IPS-20b (cell line): ENCODE results near the gene COX4I2.
"Not testable (repeated sequence)": the region's sequence is repeated elsewhere in the genome, so short reads cannot be mapped to it uniquely, and the experiment has no call there.

Experiments
- H3K27ac ChIP-seq: one replicate; pipeline ENCODE4 v1.5.1; 2013; ENCODE audit warnings: low read length
- H3K27me3 ChIP-seq: 2 replicates; pipeline ENCODE4 v1.6.1; 2013; ENCODE audit warnings: mild to moderate bottlenecking, low read length, inconsistent platforms; ENCODE audit not compliant: insufficient read depth
- H3K36me3 ChIP-seq: 2 replicates; pipeline ENCODE4 v1.6.1; 2013; ENCODE audit warnings: low read depth, mild to moderate bottlenecking, inconsistent platforms, low read length, moderate library complexity; ENCODE audit not compliant: insufficient read depth
- H3K4me1 ChIP-seq: 2 replicates; pipeline ENCODE4 v1.6.1; 2013; ENCODE audit warnings: mild to moderate bottlenecking, control low read depth, inconsistent platforms, low read length, moderate library complexity; ENCODE audit not compliant: insufficient read depth
- H3K4me3 ChIP-seq: 2 replicates; pipeline ENCODE4 v1.5.1; 2013; ENCODE audit warnings: mild to moderate bottlenecking, low read length, inconsistent platforms
- H3K9ac ChIP-seq: 2 replicates; pipeline ENCODE4 v1.6.1; 2013; ENCODE audit warnings: low read depth, mild to moderate bottlenecking, inconsistent platforms, low read length, moderate library complexity
- H3K9me3 ChIP-seq: 2 replicates; pipeline ENCODE4 v1.6.1; 2013; ENCODE audit warnings: mild to moderate bottlenecking, low read depth, low read length, inconsistent platforms; ENCODE audit not compliant: insufficient read depth

The COX4I2 gene

DNA sequence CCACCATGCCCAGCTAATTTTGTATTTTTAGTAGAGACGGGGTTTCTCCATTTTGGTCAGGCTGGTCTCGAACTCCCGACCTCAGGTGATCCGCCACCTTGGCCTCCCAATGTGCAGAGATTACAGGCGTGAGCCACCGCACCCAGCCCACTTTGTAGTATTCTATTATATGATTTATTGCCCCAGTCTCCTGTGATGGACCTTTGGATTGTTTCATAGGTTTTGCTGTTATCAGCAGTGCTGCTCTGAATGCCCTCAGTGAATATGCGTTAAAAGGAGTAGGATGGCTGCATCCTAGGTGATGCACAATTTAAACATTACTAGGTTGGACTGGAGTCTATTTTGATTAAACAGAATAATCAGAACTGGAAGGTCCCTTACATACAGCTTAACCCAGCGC lies 22.3 kb upstream of the COX4I2 start:
- no peak overlapping the region for H3K9ac ChIP-seq
- no peak overlapping the region for H3K4me3 ChIP-seq
- H3K4me1 ChIP-seq = no peaks in the 10 kb centered on the region
- no peaks in the 10 kb centered on the region for H3K36me3 ChIP-seq
- H3K27ac ChIP-seq = no peak overlapping the region
- H3K9me3 ChIP-seq = no peaks in the 10 kb centered on the region
- H3K27me3 ChIP-seq = no peaks in the 10 kb centered on the region

DNA sequence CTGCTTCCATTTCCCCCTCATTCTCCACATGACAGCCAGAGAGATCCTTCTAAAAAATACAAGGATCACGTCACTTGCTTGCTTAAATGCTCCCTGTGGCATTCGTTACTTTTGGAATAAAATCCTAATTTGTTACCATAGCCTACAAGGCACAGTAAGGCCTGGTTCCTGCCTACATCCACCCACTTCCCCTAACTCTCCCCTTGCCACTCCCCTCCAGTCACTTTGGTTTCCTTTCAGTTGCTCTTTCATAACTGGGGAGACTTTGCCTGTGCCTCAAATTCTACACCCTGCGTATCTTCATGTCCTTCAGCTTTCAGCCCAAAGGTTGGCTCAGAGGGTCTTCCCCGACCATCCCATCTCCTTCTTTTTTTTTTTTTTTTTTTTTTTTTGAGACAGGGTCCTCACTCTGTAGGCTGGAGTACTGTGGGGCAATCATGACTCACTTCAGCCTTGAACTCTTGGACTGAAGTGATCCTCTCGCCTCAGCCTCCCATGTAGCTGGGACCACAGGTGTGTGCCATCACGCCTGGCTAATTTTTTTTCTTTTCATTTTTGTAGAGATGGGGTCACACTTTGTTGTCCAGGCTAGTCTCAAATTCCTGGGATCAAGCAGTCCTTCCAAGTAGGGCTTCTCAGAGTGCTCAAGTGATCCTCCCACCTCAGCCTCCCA lies 20.1 kb upstream of the COX4I2 start:
- no peak overlapping the region for H3K4me3 ChIP-seq
- no peak overlapping the region for H3K27ac ChIP-seq
- H3K9me3 ChIP-seq = no peaks in the 10 kb centered on the region
- H3K36me3 ChIP-seq = no peaks in the 10 kb centered on the region
- no peaks in the 10 kb centered on the region for H3K27me3 ChIP-seq
- no peak overlapping the region for H3K9ac ChIP-seq
- no peaks in the 10 kb centered on the region for H3K4me1 ChIP-seq

DNA sequence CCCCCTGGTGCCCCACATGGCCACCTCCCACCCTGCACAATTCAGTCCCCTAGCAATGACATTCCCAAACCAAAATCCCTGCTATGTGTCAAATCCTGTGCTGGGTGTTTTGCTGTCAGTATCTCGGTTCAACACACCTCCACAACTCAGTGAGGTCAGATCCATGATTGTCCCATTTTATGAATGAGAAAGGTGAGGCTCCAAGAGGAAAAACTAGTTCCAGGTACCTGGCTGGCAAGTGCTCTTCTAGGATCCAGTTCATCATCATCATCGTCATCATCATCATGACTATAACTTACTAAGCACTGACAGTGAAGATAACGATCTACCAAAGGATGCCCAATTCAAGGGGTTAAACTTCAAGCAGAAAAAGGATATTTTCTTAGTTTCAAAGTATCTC lies 17.5 kb upstream of the COX4I2 start:
- no peak overlapping the region for H3K9ac ChIP-seq
- no peak overlapping the region for H3K4me3 ChIP-seq
- no peaks in the 10 kb centered on the region for H3K36me3 ChIP-seq
- H3K4me1 ChIP-seq = no peaks in the 10 kb centered on the region
- no peak overlapping the region for H3K27ac ChIP-seq
- H3K9me3 ChIP-seq = no peaks in the 10 kb centered on the region
- no peaks in the 10 kb centered on the region for H3K27me3 ChIP-seq

DNA sequence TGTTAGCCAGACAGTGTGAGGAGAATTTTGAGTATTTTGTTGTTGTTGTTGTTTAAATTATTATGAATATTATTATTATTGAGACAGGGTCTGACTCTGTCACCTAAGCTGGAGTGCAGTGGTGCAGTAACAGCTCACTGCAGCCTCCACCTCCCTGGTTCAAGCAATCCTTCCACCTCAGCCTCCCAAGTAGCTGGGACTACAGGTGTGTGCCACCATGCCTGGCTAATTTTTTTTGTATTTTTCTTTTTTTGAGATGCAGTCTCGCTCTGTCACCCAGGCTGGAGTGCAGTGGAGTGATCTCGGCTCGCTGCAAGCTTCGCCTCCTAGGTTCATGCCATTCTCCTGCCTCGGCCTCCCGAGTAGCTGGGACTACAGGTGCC lies 14.6 kb upstream of the COX4I2 start:
- H3K36me3 ChIP-seq, H3K4me3 ChIP-seq, H3K9me3 ChIP-seq, H3K9ac ChIP-seq, H3K27ac ChIP-seq, H3K4me1 ChIP-seq, H3K27me3 ChIP-seq: not testable (repeated sequence)

DNA sequence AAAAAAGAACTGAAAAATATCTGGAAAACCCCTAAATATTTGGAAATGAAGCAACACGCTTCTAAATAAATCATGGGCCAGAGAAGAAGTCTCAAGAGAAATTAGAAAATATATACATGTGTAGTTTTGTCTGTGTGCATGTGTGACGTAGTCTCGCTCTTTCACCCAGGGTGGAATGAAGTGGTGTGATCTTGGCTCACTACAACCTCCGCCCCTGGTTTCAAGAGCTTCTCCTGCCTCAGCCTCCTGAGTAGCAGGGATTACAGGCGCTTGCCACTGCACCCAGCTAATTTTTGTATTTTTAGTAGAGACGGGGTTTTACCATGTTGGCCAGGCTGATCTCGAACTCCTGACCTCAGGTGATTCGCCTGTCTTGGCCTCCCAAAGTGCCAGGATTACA lies 11.2 kb upstream of the COX4I2 start:
- not testable (repeated sequence) for H3K27ac ChIP-seq, H3K36me3 ChIP-seq, H3K4me1 ChIP-seq, H3K4me3 ChIP-seq, H3K27me3 ChIP-seq, H3K9ac ChIP-seq, H3K9me3 ChIP-seq

DNA sequence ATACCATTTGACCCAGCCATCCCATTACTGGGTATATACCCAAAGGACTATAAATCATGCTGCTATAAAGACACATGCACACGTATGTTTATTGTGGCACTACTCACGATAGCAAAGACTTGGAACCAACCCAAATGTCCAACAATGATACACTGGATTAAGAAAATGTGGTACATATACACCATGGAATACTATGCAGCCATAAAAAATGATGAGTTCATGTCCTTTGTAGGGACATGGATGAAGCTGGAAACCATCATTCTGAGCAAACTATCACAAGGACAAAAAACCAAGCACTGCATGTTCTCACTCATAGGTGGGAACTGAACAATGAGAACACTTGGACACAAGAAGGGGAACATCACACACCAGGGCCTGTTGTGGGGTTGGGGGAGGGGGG lies 9.7 kb upstream of the COX4I2 start:
- not testable (repeated sequence) for H3K27me3 ChIP-seq, H3K4me3 ChIP-seq, H3K9ac ChIP-seq, H3K36me3 ChIP-seq, H3K4me1 ChIP-seq, H3K9me3 ChIP-seq, H3K27ac ChIP-seq

DNA sequence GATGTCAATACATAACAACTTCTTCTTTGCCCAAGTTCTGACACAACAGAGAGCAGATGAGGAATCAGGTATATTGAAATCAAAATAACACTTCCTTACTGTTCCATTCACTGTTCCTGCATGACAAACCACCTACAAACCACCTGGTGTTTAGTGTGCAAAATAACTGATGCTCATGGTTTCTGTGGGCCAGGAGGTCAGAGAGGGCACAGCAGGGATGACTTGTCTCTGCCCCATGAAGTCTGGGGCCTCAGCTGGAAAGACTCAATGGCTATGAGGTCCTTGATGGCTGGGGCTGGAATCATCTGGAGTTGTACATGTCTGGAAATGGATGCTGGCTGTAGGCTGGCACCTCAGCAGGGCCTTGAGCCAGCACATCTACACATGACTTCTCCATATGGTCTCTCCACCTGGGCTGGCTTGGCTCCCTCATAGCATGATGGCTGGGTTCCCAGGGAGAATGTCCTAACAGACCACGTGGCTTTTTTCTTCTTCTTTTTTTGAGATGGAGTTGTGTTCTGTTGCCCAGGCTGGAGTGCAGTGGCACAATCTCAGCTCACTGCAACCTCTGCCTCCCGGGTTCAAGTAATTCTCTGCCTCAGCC lies 7.4 kb upstream of the COX4I2 start:
- Histone ChIP-seq H3K4me3 (no peak overlapping the region), H3K27ac (no peak overlapping the region), H3K9me3 (no peaks in the 10 kb centered on the region), H3K27me3 (no peaks in the 10 kb centered on the region), H3K9ac (no peak overlapping the region), H3K36me3 (no peaks in the 10 kb centered on the region), H3K4me1 (no peaks in the 10 kb centered on the region)

DNA sequence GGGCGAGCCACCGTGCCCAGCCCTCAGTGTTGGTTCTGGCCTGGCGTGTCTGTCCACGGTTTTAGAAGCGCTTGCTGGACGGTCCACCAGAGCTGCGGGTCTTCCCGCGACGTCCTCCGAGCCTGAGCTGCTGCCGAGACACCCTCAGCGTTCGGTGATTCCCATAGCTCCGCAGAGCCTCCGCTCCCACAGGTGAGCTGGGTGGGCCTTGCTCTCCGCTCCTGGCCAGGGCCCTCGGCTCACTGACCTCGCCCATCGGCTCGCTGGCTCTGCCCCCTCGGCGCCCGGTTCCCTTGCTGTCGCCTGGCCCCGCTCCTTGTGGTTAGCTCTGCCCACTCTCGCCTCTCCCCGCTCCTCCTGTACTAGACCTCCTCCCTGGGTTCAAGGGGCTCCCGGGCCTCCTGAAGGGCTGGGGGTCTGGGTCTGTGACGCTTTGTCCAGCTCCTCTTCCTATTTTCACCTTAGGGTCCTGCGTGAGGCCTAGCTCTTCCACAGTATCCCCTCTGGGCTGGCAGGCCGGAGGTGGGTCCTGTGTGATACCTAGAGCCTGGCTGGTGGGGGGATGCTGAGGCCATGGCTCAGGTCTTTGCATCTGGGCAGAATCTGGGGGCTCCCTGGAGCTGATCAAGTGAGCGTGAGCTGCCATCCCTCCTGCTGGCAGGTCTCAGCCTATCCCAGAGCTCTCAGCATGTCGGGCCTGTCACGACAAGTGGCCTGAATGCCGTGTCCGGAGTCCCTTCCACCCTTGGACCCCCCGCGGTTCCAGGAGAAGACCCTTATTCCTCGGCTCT lies 5.0 kb upstream of the COX4I2 start:
- Histone ChIP-seq H3K4me3 (no peak overlapping the region), H3K36me3 (no peaks in the 10 kb centered on the region), H3K27ac (no peak overlapping the region), H3K9me3 (no peaks in the 10 kb centered on the region), H3K9ac (no peak overlapping the region), H3K27me3 (no peaks in the 10 kb centered on the region), H3K4me1 (no peaks in the 10 kb centered on the region)

DNA sequence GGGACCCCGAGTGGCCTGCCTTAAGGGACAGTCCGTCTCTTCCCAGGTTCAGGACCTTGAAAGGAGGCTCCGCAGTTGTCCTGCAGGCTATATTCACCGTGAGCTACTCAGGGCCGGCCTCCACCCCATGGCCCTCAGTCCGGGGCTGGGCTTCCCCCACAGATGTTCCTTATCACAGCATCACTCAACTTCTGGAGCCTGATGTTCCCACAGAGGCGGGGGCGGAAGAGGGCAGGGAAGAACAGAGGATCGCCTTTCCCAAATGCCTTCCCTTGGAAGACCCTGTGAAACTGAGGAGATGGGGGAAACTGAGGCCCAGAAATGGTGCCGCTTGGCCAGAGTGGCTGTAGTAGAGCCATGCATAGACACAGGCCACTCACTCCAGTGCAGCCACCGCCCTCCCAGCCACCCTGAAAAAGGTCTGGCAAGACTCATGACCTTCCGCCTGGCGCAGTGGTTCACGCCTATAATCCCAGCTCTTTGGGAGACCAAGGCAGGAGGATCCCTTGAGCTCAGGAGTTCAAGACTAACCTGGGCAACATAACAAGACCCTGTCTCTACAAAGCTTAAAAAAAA lies 4.3 kb upstream of the COX4I2 start:
- Histone ChIP-seq H3K9me3 (no peaks in the 10 kb centered on the region), H3K27ac (no peak overlapping the region), H3K4me1 (no peaks in the 10 kb centered on the region), H3K27me3 (no peaks in the 10 kb centered on the region), H3K9ac (no peak overlapping the region), H3K4me3 (no peak overlapping the region), H3K36me3 (no peaks in the 10 kb centered on the region)

DNA sequence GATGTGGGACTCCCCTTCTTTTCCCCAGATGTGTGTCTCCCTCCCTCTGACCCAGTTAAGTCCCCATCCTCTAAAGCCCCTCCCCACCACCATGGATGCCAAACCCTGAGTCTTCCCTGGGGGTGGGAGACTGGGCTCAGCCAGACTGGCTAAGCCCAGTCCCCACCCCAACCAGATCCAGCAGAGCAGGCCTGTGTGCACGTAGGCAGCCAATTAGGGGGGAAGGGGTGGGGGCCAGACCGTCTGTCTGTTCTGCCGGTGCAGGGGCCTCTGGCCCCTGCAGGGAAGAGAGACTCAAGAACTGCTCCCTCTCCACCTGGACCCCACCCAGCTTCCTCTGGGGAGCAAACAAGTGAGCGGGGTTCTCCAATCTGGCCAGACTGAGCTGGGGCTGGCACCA lies 605 bp downstream of the COX4I2 start:
- H3K9me3 ChIP-seq = no peaks in the 10 kb centered on the region
- no peak overlapping the region for H3K27ac ChIP-seq
- H3K36me3 ChIP-seq = no peaks in the 10 kb centered on the region
- no peaks in the 10 kb centered on the region for H3K4me1 ChIP-seq
- H3K9ac ChIP-seq = no peak overlapping the region
- no peaks in the 10 kb centered on the region for H3K27me3 ChIP-seq
- H3K4me3 ChIP-seq = no peak overlapping the region

DNA sequence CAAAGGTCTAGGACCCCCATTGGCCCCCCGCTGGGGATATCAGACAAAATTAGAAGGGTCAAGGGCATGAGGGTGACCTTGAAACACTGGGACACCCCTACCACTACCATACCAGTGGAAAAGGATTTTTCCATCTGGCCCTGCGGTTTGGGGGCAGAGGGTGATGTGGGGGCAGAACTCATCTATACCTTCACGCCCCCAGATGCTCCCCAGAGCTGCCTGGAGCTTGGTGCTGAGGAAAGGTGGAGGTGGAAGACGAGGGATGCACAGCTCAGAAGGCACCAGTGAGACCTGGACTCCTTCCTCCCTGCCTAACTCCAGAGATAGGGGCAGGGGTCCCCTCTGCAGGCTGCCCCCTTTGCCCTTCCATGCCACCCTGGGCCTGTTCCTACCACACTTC lies 1.1 kb downstream of the COX4I2 start:
- no peaks in the 10 kb centered on the region for H3K27me3 ChIP-seq
- no peaks in the 10 kb centered on the region for H3K9me3 ChIP-seq
- no peaks in the 10 kb centered on the region for H3K36me3 ChIP-seq
- no peak overlapping the region for H3K4me3 ChIP-seq
- no peaks in the 10 kb centered on the region for H3K4me1 ChIP-seq
- no peak overlapping the region for H3K27ac ChIP-seq
- H3K9ac ChIP-seq = no peak overlapping the region

DNA sequence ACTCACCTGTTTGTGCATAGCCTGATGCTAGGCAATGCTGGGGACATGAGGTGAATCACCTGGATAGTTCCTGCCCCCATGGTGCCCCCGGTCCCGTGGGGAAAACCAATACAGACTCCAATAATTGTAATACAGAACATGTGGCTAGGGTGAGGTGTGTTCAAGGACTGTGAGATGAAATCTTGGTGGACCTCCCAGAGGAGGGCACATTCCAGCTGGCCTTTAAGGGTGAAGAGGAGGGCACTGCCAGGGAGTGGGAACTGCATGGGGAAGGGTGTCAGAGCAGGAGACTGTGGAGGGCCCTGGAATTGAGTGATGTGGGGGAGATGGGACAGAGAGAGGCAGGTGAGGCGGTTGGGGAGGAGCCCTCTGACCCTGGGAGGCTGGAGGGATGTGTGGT lies 2.5 kb downstream of the COX4I2 start:
- Histone ChIP-seq H3K4me1 (no peaks in the 10 kb centered on the region), H3K27ac (no peak overlapping the region), H3K27me3 (no peaks in the 10 kb centered on the region), H3K4me3 (no peak overlapping the region), H3K36me3 (no peaks in the 10 kb centered on the region), H3K9me3 (no peaks in the 10 kb centered on the region), H3K9ac (no peak overlapping the region)
